NCI-H69 (cell line): ENCODE results near the gene HCFC1R1.

ENCODE experiments used
- DNase-seq: peaks from one replicate; lab custom pipeline; 2025; lab: John Stamatoyannopoulos, UW

HCFC1R1 gene

DNA sequence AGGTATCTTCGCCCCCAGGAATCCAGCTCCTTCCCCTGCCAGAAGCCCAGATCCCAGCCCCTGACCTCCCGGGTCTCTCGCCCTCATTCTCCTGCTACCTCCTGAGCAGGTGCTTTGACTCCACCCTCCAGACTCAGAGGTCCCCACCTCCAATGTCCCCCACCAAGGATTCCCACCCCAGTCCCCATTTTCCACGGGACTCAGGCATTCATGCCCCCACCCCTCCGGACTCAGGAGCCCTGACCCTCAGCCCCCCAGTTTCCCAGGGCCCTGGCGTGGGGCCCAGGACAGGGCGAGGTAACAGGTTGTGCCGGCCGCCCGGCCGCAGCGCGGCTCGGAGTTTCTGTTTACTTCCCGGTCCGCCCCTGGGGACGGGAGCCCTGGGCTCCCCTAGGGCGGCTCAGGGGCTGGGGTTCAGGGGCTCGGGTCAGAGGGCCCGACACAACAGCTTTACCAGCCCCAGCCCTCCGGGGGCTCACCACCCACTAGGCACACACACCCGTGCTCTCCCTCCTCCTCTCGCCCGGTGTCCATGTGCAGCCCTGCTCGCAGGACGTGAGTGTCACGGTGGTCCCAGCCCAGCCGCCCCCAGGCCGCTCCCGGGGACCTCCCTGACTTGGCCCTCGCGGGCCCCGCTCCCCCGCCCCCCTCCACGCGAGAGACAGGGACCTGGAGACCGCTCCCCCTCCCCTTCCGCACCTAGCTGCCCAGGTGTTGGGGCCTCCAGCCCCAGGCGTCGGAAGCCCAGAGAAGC lies 12.4 kb upstream of the HCFC1R1 start:
- peak; percentile 52 for DNase-seq

DNA sequence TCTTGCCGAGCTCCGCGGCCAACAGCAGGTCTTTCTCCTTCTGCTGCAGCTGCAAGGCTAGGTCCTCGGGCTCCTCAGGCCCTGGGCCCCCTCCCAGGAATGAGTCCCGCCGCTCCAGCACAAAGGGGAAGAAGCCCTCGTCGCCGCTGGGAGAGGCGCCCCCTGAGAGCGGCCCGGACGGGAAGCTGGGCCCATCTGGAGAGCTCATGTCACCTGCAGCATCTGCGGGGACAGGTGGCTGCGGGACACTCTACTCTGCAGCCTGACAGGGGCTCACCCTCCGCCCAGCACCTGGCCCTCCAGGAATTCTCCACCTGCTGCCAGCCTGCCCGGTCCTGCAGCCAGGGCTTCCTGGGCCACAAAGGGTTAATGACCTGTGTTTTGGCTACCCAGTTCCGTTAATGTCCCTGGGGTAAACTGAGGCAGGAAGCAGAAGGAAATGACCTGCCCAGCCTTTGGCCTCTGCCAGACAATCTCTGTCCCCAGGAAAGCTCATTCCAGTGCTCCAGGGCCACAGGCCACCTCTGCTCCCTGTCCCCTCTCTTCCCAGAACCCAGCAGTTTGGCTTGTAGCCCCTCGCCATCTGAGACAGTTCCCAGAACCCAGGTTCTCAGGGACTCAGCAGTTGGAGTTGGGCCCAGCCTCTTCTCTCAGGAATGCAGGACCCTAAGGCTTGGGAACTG lies 11.7 kb upstream of the HCFC1R1 start:
- no peak for DNase-seq

DNA sequence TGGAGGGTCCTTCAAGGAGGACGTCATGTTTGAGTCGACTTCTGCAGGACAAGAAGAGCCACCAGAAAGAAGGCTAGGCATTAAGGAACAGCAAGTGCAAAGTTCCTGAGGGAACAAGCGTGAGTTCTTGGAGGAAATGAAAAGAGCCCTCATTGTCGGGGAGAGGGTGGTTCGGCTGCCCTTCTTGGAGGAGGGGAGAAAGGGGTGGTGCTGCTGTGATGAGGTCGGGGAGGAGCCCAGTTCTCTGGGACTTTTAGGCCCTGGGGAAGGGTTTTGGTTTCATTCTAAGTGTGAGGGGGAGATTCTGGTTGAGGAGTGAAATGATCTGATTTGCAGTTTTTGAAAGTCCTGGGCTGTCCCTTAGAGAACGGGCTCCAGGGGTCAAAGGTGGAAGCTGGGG lies 8.9 kb upstream of the HCFC1R1 start:
- DNase-seq: no peak

DNA sequence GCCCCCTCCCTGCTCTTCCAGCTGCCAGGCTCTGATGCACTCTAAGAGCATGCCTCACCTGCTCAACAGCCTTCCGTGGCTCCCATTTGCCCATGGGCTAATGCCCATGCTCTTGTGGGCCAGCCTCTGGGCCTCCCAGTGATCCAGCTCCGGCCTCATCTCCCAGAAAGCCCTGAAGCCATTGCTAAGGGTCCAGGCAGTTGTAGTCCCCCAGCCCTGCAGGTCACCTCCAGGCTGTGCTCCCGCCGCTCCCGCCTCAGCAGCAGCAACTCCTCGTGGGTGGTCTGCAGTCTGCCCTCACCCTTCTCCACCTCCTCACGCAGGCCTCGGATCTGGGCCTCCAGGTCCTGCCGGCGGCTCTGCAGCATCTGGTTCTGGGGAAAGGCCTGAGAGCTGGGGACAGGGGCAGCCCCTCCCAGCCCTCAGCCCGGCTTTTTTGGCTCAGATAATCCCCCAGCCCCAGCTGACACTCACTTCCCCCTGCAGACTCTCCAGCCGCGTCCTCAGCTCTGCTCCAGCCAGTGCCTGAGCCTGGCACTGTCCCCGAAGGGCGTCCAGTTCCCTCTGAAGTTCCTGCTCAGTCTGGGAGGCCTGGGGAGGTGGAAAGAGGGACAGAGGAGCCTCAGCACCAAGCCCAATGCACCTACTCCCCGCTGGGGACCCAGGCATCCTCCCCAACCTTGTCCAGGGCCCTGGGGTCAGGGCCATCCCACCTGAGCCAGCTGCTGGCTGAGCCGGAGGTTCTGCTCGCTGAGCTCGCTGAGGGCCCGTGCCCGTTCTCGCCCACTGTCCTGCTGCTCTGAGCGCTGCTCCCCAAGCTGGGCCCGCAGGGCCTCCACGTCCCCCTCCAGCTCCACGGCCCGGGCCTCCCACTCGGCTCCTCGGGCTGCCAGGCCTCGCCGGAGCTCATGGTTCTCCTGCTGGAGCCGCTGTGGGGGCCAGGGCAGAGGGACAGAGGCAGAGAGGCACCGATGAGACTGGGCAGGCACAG lies 6.8 kb upstream of the HCFC1R1 start:
- no peak for DNase-seq

DNA sequence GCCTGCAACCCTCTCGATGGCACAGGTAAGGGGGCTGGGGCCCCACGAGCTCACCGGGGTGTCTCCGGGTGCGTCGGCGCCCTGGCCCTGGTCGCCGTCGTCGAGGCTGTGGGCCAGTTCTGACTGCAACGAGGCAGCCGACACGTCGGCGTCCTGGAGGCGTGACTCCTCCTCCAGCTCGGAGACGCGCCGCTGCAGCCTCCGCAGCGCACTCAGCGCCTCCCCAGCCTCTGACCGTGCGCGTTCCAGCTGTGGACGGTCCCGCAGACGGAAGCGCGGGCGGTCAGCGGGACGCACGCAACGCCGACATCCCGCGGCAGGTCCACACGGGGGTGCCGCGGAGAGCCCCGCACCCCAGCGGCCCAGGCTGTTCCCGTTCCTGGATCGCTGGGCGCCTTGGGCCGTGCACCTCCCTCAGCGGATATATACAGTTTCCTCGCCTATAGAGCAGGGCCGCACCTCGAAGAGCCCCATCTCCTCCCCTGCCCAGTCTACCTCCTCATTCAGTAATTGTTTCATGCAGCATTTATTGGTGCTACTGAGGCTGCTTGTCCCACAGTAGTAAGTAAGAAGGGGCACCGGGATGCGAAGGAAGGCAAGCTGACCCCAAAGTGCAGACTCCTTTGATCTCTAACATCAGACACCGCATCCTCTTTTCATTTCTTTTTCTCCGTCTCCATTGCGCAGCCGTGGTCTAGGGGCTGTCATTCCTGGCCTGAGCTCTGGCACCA lies 5.9 kb upstream of the HCFC1R1 start:
- peak; percentile 70 for DNase-seq

DNA sequence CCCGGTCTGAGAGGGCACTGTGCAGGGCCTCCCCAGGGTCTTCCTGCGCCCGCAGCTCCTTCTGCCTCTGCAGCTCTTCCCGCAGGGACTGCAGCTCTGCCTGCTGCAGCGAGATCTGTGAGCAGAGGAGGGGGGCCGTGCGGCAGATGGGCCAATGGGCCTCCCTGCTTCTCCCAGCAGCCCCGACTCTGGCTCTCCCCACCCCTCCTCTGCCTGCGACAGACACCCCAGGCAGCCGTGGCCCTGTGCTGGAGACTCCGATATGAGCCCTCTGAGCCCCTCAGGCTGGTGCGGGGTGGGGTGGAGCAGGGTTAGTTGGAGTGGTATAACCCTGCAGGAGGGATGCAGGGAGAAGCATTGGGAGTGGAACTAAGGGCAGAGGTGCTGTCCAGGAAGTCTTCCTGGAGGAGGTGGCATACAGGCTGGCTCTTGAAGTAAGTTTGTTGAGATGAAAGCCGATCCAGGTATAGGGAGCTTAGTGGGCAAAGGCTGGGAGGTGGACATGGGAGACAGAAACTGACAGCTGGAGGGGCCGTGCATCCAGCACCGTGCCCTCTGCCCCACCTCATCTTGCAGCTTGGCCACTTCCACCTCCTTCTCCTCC lies 5.1 kb upstream of the HCFC1R1 start:
- DNase-seq: peak; percentile 65

DNA sequence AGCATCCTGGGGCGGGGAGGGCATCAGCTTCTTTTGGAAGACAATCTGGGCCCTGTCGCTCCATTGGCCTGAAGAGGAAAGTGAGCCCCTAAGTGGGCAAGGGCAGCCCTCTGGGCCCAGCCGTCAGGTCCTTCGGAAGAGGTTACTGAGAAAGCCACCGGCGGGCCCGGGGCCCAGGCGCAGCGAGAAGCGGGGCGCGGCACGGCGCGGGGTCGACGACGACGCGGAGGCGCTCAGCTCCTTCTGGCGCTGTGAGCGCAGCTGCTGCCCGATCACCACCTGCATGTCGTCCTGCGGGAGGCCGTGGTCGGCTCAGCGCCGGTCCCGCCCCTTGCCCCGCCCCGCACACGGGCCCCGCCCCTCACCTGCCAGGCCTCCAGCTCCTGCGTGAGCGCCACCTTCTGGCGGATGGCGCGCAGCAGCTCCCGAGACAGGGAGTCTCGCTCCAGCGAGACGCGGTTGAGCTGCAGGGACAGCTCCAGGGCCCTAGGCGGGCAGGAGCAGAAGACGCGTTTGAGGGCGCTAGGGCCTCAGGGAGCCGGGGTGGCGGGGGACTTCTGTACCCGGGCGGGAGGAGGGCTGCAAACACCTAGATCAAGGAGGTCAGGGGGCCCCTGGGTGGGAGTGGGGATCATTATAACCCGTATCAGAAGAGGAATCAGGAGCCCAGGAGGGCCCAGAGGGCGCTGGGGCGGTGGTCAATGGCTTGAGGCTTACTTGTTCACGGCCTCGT lies 4.4 kb upstream of the HCFC1R1 start:
- peak; percentile 96 for DNase-seq

DNA sequence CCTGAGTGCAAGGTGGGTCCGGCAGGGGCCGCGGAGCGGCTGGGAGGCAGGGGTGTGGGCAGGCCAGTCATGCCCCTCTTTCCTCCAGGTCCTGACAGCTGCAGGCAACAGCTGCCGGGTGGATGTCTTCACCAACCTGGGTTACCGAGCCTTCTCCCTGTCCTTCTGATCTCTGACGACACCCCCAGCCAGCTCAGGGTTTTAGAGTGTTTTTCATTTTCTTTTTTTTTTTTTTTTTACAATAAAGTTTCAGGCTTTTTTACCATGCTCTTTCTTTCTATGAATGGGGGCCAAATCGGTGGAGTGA lies 3.7 kb upstream of the HCFC1R1 start:
- DNase-seq: no peak

DNA sequence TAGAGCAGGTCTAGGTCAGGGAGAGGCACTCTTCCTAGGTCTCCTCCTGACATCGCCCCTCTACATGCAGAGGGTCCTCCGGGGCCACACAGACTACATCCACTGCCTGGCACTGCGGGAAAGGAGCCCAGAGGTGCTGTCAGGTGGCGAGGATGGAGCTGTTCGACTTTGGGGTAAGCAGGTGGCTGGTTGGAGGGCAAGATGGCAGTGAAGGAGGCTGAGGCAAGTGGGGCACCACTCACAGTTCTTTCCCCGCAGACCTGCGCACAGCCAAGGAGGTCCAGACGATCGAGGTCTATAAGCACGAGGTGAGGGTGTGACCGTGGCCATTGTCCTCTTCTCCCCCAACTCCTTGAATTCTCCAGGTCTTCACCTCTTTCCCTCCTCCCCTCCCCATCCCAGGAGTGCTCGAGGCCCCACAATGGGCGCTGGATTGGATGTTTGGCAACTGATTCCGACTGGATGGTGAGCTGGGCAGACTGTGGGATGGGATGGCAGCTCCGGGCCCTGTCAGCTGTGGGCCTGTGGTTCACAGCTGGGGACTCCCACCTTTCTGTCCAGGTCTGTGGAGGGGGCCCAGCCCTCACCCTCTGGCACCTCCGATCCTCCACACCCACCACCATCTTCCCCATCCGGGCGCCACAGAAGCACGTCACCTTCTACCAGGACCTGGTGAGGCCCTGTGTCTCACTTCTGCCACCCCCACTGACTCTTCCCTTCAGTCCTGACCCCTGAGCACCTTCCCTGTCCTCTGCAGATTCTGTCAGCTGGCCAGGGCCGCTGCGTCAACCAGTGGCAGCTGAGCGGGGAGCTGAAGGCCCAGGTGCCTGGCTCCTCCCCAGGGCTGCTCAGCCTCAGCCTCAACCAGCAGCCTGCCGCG lies 3.1 kb upstream of the HCFC1R1 start:
- DNase-seq: no peak

DNA sequence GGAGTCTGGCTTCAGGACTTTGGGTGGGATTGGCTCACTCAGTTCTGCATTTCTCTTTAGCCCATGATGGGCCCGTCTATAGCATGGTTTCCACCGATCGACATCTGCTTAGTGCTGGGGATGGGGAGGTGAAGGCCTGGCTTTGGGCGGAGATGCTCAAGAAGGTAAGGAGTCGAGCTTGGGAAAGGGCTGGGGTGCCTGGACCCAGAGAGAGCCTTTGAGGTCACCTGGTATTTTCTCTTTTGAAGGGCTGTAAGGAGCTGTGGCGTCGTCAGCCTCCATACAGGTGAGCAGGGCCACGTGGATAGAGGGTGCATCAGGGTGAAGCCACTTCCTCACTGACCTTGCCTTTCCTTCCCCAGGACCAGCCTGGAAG lies 2.2 kb upstream of the HCFC1R1 start:
- no peak for DNase-seq

DNA sequence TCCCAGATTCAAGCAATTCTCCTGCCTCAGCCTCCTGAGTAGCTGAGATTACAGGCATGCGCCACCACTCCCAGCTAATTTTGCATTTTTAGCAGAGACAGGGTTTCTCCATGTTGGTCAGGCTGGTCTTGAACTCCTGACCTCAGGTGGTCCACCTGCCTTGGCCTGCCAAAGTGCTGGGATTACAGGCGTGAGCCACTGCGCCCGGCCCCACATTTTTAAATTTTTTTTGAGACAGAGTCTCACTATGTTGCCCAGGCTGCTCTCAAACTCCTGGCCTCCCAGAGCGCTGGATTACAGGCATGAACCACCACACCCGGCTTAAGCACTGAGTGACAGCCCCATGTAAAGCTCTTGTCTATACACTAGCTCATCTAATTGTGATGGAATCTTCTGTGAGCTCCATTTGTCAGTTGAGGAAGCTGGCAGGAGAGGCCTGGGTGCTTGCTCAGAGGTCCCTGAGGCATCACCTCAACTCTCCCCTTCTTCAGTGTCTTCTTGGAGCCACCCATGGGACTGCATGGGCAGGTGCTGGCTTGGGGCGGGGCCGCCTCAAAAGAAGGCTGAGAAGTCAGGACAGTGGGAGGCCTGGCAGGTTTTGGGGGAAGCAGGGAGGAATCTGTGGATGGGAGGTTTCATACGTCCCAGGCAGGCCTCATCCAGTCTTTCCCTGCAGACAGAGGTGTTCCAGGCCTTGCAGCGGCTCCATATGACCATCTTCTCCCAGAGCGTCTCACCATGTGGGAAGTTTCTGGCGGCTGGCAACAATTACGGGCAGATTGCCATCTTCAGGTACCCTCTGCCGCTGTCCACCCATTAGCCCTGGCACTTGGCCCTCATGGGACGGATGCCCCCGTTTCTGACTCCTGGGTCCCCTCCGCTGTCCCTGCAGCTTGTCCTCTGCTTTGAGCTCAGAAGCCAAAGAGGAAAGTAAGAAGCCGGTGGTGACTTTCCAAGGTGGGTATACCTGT lies 1.6 kb upstream of the HCFC1R1 start:
- DNase-seq: no peak

DNA sequence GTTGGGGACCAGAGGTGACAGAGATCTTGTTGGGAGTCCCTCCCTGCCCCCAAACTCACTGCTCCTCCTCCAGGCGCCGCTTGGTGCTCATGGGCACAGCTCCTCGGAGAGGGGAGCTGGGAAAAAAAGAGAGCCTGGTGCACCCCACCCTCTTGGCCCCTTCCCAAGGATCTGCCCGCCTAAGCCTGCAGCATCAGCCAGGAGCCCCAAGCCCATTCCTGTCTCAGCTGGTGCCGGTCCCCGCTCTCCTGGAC lies 400 bp downstream of the HCFC1R1 start:
- peak; percentile 77 for DNase-seq

DNA sequence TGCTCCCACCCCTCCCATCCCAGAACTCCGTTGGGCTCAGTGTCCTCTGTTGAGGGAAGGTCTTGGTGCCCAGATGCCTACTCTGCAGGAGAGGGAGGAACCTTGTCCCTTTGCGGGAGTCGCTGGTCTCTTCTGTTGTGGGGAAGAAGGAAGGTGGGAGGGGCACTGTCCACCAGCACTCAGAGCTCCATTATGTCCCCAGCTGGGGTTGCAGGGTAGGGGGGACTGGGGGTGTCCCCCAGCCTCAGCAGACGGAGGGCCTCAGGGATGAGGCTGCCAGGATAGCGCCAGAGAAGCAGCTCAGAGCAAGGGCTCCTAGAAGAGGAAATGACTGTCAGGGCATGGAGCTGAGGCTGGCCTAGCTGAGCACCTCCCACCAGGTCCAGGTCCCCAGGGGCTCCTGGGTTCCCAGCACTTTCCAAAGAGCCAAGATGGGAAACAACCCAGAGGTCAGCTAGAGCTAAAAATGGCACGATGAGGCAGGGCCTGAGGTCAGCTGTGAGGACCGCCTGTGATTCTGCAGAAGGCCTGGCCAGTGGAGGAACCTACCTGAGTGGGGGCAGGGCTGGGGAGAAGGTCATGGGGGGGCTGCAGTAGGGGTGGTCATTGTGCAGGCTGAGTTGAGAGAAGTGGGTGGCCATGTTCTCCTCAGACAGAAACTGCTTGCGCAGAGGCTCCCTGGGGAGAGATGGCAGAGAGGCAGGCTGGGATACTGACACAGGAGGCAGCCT lies 893 bp downstream of the HCFC1R1 start:
- peak; percentile 46 for DNase-seq

DNA sequence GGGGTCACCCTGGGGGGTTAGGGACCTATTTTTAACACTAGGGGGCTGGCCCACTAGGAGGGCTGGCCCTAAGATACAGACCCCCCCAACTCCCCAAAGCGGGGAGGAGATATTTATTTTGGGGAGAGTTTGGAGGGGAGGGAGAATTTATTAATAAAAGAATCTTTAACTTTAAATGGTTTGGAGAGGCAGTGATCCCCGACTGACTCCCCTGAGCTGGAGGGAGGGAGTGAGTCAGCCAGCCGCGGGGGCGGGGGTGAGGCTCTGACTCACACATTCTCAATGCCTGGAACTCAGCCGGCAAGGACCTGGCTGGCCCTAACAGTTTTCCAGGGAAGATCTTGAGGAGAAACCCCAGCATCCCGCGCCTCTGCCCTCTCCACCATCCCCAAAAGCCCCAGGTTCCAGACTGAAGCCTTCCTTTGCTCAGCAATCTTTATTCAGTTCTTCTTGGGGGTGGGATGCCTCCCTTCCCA lies 1.5 kb downstream of the HCFC1R1 start:
- DNase-seq: peak; percentile 83

DNA sequence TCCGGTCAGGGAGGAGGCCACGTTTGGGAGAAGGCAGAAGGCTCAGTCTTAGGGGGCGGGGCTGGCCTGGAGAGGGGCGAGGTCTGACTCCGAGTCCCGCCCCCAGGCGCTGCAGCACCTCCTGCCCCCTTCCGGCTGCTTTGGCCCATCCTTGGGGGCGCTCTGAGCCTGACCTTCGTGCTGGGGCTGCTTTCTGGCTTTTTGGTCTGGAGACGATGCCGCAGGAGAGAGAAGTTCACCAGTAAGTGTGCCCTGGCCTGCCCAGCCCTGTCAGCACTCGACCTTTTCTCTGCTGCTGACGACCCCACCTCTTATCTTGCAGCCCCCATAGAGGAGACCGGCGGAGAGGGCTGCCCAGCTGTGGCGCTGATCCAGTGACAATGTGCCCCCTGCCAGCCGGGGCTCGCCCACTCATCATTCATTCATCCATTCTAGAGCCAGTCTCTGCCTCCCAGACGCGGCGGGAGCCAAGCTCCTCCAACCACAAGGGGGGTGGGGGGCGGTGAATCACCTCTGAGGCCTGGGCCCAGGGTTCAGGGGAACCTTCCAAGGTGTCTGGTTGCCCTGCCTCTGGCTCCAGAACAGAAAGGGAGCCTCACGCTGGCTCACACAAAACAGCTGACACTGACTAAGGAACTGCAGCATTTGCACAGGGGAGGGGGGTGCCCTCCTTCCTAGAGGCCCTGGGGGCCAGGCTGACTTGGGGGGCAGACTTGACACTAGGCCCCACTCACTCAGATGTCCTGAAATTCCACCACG lies 2.1 kb downstream of the HCFC1R1 start:
- DNase-seq: peak; percentile 83

DNA sequence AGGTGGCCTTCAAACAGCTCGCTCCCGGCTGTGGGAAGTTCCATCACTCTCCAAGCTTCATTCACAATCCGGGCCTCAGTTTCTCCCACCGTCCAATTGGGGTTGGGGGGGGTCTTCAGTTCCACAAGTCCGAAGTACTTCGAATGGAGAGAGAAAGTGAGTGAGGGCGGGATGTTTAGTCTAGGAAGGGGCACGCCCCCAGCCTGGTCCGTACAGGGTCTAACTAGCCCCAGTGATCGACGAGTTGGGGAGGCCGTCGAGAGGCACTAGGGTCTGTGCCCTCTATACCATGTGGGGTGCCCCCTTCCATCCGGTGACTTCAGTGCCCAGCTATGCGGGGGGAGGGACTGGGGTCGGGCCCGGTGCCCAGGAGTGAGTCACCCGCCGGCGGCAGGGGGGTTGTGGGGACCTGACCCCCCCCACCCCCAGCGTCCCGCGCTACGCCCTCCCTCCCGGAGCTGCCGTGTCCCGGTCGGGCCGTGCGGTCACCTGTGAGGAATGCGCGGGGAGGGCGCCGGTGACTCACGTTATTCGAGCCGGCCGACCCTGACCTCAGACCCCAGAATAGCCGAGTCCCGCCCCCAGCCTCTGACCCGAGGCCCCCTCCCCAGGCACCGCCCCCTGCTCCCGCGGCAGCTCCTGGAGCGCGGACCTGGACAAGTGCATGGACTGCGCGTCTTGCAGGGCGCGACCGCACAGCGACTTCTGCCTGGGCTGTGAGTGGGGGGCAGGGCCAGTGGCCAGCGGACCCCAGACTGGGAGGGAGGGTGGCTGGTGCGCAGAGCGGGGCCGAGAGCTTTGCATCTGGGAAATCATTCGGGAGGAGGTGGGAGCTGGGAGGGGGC lies 2.9 kb downstream of the HCFC1R1 start:
- peak; percentile 73 for DNase-seq

DNA sequence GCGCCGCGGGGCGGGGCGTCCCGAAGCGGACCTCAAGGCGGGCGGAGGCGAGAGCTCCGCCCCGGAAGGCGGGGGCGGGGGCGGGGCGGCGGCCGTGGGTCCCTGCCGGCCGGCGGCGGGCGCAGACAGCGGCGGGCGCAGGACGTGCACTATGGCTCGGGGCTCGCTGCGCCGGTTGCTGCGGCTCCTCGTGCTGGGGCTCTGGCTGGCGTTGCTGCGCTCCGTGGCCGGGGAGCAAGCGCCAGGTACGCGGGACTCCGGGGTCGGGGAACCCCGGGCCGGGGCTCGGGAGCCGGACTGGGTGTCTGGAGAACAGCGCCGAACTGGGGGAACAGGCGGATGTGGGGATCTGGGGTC lies 3.5 kb downstream of the HCFC1R1 start, which contains the start of gene TNFRSF12A:
Gene TNFRSF12A (plus strand): TSS at position 122 of the 357 bp plus-strand sequence. CDS start 30 bp downstream, at position 152.
- DNase-seq: peak; percentile 91
